GM04504 (cell line): Measurements from ENCODE around the gene MRM2.
A peak's percentile ranks its signal among the peaks of the same experiment; 100 is the strongest.
"Not testable (repeated sequence)": the region's sequence is repeated elsewhere in the genome, so short reads cannot be mapped to it uniquely, and the experiment has no call there.

Experiments
- DNase-seq: peaks from one replicate; pipeline ENCODE4 v3.0.0-alpha.2; 2012; ENCODE audit warnings: low read depth

The MRM2 gene

DNA sequence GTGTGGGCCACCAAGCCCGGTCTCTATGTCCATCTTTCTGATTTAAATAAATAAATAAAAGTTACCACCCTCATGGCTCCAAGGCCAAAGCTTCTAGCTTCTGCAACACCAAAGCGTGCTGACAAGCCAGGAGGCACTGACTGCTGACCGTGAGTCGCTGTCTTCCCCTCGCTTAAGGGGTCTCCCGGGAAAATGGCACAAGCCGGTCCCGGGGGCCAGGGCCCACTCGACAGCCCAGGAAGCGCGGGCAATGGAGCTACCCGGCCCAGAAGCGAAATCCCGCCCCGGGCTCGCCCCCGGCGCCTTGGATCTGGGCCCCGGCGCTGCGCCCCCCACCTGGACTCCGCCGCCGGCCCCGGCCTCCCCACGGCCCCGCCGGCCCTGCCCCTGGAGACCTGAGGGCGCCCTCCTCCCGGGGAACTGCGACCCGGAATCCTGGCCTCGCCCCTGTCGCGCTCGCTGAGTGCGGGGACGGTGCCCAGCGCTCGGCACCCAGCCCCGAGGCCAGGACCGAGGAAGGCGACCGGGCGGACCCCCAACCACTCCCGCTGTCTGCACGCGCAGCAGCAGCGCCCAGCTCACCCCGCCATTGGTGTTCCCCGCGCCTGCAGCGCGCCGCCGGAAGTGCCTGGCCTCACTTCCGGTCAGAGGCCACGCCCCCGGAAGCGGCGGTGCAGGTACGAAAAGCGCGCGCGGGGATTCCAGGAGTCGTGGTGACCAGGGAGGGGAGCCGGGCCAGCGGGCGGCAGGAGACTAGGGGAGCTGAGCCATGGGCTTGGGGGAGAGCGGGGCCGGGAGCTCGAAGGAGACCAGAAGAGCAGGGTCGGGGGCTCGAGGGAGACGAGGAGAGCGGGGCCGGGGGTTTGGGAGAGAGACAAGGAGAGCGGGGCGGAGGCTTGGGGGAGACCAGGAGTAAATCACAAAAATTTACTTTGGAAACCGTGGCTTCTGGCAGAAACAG lies at the start of gene MRM2, which contains the start of gene NUDT1:
Gene MRM2 (minus strand): TSS at position 626 of the 961 bp plus-strand sequence. CDS start 36 bp downstream, at position 590.
Gene NUDT1 (plus strand): TSS at position 647 of the 961 bp plus-strand sequence. CDS start 2,349 bp downstream, outside the sequence.
- no peak for DNase-seq

DNA sequence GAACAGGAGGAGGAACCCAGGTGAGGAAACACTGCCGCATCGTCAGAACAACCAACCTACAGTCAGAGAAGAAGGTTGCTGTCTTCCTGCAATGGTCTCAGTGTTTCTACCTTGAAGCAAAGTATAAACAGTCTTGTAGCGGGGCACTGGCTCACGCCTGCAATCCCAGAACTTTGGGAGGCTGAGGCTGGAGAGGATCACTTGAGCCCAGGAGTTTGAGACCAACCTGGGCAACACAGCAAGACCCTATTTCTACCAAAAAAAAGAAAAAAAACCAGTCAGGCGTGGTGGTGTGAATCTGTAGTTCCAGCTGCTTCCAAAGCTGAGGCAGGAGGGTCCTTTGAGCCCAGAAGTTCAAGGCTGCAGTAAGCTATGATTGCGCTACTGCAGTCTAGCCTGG lies 48.9 kb upstream of the MRM2 start:
- no peak for DNase-seq

DNA sequence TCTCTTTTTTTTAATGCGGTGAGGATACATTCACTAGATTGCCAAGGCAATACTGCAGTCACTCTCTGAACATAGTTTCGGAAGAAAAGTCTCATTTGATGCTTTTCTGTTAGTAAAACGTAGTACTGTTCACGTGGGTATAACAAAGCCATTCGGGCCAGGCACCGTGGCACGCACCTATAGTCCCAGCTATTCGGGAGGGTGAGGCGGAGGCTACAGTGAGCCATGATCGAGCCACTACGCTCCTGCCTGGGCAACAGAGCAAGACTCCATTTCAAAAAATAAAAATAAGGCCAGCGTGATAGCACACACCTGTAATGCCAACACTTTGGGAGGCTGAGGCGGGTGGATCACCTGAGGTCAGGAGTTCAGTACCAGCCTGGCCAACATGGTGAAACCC lies 47.6 kb upstream of the MRM2 start:
- DNase-seq, result no peak

DNA sequence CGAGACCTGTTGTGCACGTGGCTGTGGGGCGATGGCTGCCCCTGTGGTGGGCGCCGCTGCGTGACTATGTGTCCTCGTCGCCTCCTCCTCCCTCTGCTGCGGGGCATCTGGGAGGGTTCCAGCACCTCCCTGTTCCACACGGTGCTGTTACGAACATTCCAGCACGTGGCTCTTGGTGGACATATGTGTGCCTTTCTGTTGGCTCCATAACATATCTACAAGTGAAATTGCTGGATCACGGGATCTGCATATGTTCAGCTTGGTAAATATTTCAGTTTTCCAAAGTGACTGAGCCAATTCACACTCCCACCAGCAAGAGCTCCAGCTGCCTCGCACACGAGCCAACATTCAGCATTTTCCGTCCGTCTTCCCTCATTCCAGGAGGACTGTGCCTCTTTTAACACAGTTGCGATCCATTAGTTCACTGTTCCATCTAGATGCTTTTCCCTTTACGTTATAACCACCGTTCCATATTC lies 47.1 kb upstream of the MRM2 start:
- DNase-seq, result no peak

DNA sequence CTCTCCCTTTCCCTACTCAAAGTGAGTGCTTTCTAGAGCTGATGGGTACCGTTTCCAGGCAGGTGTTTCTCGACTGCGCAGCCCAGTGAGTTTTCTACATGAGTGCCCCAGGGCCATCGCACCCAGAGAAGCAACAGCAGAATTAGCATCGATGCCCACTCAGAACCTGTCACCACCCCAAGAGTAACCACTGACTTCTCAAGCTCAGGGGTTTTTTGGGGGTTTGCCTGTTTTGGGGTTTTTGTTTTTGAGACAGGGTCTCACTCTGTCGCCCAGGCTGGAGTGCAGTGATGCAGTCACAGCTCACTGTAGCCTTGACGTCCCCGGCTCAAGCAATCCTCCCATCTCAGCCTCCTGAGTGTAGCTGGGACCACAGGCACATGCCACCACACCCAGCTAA lies 46.5 kb upstream of the MRM2 start:
- DNase-seq, result no peak

DNA sequence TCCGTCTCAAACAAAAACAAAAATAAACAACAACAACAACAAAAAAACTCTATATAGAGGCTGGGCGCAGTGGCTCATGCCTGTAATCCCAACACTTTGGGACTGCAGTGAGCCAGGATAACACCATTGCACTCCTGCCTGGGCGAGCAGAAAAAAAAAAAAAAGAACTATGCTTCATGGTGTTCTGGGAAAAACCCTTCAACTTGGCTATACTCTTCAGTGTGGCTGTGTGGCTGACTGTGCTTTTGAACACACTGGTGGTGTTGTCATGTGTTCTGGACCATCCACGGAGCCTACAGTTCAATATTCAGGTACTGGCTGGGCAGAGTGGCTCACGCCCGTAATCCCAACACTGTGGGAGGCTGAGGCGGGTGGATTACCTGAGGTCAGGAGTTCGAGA lies 45.7 kb upstream of the MRM2 start:
- DNase-seq, result no peak

DNA sequence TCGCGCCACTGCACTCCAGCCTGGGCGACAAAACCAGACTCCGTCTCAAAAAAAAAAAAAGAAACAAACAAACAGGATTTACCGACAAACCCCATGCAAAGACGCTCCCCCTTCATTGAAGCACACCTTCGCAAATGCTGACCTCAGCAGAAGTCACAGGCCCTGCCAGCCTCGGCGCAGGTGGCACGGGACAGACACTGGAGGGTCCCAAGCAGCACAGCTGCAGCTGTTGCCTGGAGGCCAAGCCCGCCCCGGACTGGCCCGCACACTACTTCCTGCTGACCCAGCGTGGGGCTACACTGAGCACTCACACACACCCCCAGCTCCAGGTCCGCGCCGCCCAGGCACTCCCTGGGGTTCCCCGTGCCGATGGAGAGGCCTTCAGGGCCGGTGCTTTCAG lies 41.1 kb upstream of the MRM2 start:
- DNase-seq, result no peak

DNA sequence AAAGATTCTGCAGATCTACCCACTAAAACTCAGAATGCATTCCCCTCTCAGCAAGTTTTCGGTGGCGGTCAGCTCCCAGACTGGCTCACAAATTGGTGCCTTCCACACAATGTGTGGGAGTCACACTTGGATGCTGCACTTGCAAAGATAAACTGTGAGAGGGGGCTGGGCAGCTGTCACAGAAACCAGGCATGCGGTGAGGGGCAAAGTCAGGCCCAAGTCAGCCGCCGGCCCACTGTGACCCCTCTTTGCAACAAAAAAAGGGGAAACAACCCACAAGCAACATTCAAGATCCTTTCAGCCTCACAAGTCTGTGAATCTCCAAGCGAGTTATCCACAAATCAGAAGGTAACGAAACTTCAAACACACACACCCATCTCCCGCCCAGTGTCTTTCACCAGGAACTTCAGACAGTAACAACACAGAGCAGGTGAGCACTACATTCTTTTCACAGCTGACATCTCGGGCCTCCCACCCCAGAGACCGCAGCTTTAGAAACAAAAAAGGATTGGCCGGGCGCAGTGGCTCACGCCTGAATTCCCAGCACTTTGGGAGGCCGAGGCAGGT lies 40.3 kb upstream of the MRM2 start:
- DNase-seq, result no peak

DNA sequence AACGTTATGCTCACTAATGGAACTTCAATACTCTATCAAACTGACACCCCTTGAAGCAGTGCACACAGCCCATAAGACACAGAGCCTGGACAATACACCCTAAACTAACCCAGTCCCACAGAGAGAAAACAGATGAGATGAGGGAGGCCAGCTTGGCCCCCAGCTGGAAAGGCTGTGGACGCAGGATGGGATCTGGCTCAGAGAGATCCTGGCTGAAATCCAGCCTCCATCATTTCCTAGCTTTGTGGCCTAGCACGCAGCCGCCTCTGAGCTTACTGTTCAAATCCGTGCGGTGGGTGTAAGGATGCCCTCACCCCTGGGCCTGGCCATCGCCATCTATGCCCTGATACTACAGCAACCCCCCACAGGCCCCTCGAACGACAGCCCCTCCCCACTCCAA lies 39.5 kb upstream of the MRM2 start:
- no peak for DNase-seq

DNA sequence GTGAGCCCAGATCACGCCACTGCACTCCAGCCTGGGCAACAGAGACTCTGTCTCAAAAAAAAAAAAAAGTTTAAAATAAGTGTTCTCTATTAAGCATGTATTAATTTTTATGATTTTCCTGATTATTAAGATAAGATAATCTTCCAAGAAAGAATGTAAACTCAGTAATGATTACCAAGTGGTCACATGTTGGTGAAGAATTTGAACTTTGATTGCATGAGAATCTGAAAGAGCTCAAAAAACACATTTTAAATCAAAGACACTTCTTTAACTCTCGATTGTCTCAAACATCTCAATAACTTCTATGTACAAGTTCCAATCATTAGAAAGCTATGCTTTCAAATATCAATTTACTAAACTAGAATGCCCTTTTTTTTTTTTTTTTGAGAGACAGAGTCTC lies 38.4 kb upstream of the MRM2 start:
- DNase-seq, result no peak

DNA sequence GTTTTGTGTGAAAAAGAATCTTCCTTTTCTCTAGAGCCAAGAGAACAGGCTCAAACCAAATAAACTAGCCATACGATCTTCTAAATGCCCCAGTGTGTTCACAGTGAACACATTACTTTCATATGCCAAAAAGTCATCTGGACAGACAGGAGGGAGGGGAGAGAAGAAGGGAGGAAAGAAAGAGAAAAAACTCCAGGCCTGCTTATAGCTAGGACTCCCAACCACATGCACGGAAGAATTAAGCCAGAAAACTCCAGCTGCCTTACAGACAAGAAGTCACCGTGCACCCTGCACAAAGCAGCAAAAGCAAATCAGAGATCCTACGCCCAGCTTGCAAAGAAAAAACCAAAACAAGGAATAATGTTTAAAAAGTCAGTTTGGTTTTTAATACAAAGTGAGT lies 37.9 kb upstream of the MRM2 start:
- DNase-seq, result no peak

DNA sequence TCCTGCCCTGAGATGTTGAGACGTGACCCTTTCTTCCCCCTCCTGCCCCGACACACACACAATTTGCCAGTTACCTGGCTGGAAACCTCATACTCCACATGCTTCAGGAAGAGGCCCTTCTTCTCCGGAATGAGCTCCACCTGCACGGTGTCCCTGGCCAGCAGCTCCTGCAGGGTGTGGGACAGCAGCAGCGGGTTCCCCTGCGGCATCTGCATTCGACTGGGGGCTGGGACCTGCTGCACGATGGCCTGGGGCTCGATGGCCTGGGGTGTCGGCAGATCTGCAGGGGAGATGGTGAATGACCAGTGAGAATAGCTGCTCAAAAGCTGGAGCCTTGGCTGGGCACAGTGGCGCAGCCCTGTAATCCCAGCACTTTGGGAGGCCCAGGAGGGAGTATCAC lies 36.0 kb upstream of the MRM2 start:
- no peak for DNase-seq

DNA sequence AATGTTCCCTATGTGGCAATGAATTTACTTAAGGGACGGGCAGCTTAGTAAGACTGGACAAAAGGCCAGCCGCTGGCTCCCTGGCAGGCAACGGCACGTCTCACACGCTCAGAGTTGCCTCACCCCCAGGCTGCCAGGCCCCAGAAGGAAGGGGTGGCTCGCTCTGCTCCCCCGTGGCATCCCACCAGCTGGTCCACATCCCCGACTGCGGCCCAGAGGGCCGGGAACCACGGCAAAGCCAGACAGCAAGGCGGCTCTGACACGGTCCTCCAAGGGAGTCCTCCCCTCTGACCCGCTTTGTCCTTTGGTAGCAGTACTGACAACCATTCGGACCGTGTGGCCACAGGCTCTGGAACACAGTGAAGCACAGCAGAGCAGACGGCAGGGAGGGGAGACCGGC lies 34.1 kb upstream of the MRM2 start:
- no peak for DNase-seq

DNA sequence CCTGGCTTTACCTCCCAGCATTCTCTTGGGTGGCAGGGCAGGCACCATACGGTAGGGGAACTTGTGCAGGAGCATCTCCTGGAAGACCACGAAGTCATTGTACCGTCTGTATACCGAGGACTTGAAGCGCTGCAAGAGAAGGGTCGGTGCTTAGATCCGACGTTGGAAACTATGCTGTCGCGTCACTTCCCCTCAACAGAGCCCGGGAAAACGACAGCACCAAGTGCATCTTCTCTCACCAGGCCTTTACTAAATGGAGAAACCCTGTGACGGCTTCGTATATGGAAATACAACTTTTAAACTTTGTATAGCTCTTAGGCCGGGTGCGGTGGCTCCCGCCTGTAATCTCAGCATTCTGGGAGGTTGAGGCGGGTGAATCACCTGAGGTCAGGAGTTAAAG lies 33.1 kb upstream of the MRM2 start:
- no peak for DNase-seq

DNA sequence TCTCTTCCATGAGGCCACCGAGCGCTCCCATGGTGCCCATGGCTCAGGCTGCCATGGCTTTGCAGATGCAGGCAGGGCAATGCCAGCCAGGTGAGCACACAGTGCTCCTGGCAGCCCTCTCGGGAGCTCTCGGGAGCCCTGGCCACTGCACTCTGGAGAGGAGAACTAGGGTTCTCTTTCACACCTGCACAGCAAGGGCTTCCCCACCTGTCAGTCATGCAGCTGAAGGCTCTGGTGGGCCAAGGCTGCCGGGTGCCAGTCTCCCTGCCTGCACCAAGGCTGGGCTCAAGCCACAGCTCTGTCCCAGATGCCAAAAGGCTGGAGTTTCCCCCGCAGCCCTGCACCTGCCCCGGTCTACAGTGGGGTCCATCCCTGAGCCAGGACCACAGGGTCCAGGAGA lies 32.7 kb upstream of the MRM2 start:
- DNase-seq, result no peak

DNA sequence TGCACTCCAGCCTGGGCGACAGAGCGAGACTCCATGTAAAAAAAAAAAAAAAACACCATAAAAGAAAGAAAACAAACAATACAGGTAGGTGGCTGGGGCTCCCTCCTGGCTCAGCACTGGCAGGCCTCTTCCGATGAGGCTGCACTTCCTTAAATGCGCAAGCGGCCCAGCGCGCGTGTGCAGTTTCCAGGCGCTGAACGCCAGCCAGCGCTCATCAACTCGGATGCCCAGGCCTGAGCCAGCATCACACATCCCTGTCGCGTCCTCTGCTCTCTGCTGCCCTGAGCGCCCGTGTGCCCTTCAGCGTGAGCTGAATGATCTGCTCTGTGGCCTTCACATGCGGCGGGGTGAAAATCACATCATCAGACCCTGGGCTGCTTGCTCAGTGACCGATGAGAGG lies 31.9 kb upstream of the MRM2 start:
- no peak for DNase-seq

DNA sequence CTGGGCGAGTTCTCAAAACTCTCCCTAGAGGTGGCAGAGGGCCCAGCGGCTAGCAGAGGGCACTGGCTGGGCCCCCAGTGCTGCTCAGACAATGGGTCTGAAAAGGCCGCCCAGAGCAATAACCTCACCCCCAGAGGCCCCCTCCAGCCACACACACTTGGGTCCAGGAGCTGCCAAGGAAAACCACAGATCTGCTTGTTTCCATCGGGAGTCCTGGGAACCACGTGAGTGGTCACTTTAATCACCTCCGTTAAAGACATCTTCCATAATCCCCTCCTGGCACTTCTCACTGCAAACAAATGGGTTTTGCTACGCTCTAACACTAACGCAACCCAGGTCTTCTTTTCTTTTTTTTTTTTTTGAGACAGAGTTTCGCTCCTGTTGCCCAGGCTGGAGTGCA lies 30.0 kb upstream of the MRM2 start:
- no peak for DNase-seq

DNA sequence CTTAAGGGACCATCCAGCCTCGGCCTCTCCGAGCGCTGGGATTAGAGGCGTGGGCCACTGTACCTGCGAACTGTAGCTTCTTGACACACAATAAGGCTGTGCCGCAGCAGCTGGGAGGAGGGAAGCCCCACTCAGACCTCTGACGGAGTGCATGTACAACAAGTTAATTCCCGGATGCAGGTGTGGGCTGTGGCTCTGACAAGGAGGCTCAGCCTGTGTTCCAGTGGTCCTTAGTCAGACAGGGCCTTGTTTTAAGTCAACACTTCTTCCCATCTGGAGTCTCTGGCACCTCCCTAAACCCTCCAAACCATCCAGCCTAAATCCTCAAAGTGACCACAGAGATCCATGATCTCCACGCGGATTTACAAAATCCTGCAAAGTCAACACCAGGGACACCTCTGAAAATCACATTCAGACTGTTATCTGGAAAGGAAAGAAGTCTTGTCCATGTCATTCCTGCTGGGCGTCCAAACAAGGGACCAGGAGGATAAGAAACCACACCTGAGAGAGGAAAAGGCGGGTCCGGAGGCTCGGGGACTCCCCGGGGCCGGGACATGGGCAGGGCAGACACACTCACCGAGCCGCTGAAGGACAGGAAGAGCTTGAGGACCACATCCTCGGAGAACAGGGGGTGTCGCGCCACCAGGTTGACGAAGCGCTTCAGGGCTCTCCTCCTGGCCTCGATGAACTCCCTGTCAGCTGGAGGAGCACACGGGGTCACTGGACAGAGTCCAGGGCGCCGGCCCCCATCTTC lies 29.4 kb upstream of the MRM2 start:
- no peak for DNase-seq

DNA sequence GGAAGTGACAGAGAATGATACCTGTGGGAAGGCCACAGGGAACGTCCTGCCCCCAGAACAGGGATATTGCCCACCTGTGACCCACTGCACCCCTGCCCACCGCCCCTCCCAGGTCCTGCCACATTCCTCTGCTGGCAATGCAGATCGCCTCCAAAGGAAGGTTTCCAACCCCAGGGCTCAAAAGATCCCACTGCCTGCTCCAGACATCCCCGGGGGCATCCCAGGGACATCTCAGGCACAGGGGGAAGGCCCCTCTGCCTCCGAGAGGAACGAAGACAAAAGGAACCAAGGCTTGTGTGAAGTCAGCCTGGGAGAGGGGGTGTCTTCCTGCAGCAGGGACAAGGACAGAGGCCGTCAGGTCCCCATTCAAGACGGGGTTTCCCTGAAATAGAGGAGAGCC lies 28.5 kb upstream of the MRM2 start:
- no peak for DNase-seq

DNA sequence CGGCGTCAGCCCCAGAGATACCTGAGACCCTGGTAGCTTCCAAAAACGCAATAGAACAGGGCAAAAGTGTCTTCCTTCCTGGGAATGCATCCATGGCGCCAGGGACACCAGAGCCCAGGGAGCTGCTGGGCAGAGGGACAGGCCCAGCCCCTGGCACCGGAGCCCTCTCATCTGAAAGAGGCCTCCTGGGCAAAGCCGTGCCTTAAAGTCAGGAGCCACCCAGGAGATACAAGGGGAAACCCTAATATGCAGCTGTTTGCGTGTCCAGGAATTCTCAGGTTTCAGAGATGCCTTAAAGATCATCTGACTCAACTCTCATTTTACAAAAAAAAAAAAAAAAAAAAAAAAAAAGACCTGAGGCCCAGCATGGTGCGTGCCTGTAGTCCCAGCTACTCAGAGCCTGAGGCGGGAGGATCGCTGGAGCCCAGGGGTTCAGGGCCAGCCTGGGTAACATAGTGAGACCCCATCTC lies 28.0 kb upstream of the MRM2 start:
- no peak for DNase-seq

DNA sequence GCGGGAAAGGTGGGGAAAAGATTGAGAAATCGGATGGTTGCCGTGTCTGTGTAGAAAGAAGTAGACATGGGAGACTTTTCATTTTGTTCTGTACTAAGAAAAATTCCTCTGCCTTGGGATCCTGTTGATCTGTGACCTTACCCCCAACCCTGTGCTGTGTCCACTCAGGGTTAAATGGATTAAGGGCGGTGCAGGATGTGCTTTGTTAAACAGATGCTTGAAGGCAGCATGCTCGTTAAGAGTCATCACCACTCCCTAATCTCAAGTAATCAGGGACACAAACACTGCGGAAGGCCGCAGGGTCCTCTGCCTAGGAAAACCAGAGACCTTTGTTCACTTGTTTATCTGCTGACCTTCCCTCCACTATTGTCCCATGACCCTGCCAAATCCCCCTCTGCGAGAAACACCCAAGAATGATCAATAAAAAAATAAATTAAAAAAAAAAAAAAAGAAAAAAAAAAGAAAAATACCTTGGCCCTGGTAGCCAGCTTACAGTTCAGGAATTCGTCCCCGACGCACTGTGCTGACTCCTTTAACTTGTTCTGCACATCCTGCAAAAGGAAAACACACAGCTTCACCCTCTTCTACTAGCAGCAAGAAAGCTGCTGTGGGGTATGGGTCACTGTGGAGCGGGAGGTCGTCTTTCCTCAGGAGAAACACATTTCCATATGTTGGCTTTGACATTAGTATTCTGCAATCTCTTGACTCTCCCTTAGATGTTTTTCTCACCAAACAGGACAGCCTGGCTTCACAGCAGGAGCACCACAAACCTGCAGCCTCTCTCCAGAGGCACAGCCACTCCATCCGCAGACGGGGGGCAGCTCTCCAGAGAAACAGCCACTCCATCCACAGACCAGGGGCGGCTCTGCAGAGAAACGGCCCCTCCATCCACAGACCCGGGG lies 27.3 kb upstream of the MRM2 start:
- DNase-seq, result not testable (repeated sequence)

DNA sequence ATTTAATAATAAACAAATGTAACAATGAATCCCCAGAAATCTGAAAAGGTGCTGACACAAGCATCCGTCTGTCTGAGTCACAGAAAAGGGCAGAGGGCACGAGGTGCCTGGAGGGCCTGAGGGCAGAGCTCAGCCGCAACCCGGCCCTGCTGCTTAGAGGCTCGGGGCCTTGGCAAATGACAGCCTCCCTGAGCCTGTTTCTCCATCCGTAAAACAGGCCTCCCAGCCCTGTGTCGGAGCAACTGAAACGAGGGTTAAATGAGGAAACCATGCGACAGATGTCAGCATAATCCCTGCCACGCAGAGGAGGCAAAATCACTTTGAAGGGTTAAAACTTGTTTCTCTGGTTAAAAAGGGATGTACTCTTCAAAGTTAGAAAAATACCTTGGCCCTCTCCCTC lies 24.9 kb upstream of the MRM2 start:
- peak; percentile 38 for DNase-seq
